Choroid plexus epithelial cell (primary cell): ENCODE measurements around the gene UBQLN1.

ENCODE experiments used
- DNase-seq: peaks from one replicate; pipeline ENCODE4 v3.0.0-alpha.2; 2010; ENCODE audit warnings: low read depth
- H3K4me3 ChIP-seq: 2 replicates; pipeline ENCODE4 v1.5.1; 2011; ENCODE audit warnings: low read depth, mild to moderate bottlenecking, control low read depth, low read length, moderate library complexity
- CTCF ChIP-seq: conservative IDR thresholded peaks from 2 replicates; pipeline ENCODE4 v1.5.1; 2011; ENCODE audit warnings: low read depth, mild to moderate bottlenecking, control low read depth, inconsistent platforms, low read length, moderate library complexity

UBQLN1 gene

GRCh38 chr9:83636813-83637212 lies 70.9 kb downstream of the UBQLN1 start:
- no peak overlapping the region for H3K4me3 ChIP-seq
- no peak for DNase-seq
- no peak for TF ChIP-seq CTCF

- H3K4me3 ChIP-seq, result no peak overlapping the region
- DNase-seq, result no peak
- no peak for TF ChIP-seq CTCF
Measured at GRCh38 chr9:83633676-83634075, 74.1 kb downstream of the UBQLN1 start.

- no peak overlapping the region for H3K4me3 ChIP-seq
- no peak for TF ChIP-seq CTCF
- no peak for DNase-seq
Measured at GRCh38 chr9:83633255-83633654, 74.5 kb downstream of the UBQLN1 start.

- H3K4me3 ChIP-seq, result no peak overlapping the region
- peak; percentile 30 for DNase-seq
- no peak for TF ChIP-seq CTCF
Measured at GRCh38 chr9:83630938-83631457, 76.8 kb downstream of the UBQLN1 start.

GRCh38 chr9:83629433-83630104 lies 78.2 kb downstream of the UBQLN1 start:
- H3K4me3 ChIP-seq, result no peak overlapping the region
- DNase-seq, result no peak
- TF ChIP-seq CTCF, result no peak

- DNase-seq, result no peak
- no peak for TF ChIP-seq CTCF
- H3K4me3 ChIP-seq, result no peak overlapping the region
Measured at GRCh38 chr9:83628540-83628939, 79.2 kb downstream of the UBQLN1 start.

GRCh38 chr9:83625178-83625577 lies 82.6 kb downstream of the UBQLN1 start:
- TF ChIP-seq CTCF, result no peak
- no peak for DNase-seq
- no peak overlapping the region for H3K4me3 ChIP-seq
